GM12891 (cell line): Measurements from ENCODE around the gene PRKN.

Source experiments
- DNase-seq: peaks from one replicate; pipeline ENCODE4 v3.0.0; 2011; ENCODE audit warnings: low spot score; ENCODE audit not compliant: insufficient read length
- FAIRE-seq: peaks from 2 replicates; lab custom pipeline; 2011; peaks lifted over from hg19 to GRCh38; lab: Jason Lieb, UNC
- PAX5 ChIP-seq: IDR thresholded peaks from 2 replicates; pipeline ENCODE4 v1.6.1; 2011; ENCODE audit warnings: low read length, moderate library complexity, mild to moderate bottlenecking; ENCODE audit not compliant: insufficient read depth, severe bottlenecking
- POLR2A ChIP-seq: IDR thresholded peaks from 2 replicates; pipeline ENCODE4 v1.6.1; 2011; ENCODE audit warnings: low read depth, low read length, control low read depth
- POLR2AphosphoS5 ChIP-seq: IDR thresholded peaks from 2 replicates; pipeline ENCODE4 v1.6.1; 2011; ENCODE audit warnings: low read depth, low read length, control low read depth
- POU2F2 ChIP-seq: IDR thresholded peaks from 2 replicates; pipeline ENCODE4 v1.6.1; 2011; ENCODE audit warnings: low read depth, mild to moderate bottlenecking, control low read depth, low read length, moderate library complexity
- SPI1 ChIP-seq: IDR thresholded peaks from 2 replicates; pipeline ENCODE4 v1.6.1; 2011; ENCODE audit warnings: low read depth, low read length, control low read depth
- TAF1 ChIP-seq: IDR thresholded peaks from 2 replicates; pipeline ENCODE4 v1.6.1; 2011; ENCODE audit warnings: low read depth, low read length, control low read depth

The PRKN gene

DNA sequence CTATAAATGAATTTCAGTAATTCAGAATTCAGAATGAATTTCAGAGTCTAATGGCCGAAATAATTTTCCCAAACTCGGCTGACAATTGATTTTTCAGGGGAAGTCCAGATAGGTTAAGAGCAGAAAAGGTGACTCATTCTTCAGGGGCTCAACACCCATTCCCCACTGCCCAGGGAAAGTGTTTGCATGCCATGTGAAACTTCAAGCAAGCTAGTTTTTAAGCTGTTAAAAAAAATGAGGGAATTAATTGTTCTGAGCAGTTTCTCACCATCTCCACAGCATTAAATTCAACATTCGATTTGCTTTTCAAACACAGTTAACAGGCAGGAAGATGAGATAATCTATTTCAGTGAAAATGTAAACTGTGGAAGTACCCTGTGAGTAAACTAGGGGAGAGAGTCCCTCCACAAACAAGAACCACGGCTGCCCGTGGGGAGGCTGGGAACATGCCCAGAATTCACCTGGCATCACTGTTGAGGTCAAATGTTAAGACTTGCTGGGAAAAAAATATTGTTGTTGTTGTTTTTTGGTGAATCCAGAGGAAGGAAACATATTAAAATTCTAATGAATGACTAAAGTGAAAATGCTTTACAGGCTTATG lies 803.0 kb downstream of the PRKN start:
- DNase-seq: no peak
- FAIRE-seq: no peak
- no peak for TF ChIP-seq POLR2A
- TF ChIP-seq PAX5: no peak
- no peak for TF ChIP-seq POU2F2
- TF ChIP-seq TAF1: no peak
- no peak for TF ChIP-seq POLR2AphosphoS5
- no peak for TF ChIP-seq SPI1

DNA sequence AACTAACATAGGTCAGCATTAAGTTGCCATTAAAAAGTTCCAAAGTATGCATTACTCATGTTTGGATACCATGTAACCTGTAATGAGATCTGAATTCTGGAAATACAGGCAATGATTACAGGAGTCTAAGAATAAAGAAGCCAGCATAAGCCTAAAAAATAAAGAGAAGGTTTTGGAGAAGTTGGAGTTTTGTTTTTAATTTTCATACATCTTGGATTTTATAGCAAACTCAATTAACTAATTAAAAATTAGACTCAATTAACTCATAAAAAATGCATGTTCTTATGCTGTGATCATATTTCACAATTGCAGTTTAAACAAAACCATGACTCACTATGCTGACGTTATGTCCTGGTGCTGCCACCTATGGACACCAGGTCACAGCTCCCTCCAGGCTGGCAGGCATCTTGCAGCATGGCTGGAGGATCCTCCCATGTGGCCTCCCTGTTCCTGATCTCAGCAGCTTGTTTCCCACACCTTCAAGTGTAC lies 804.9 kb downstream of the PRKN start:
- no peak for DNase-seq
- no peak for FAIRE-seq
- TF ChIP-seq POLR2AphosphoS5 (no peak), TAF1 (no peak), POLR2A (no peak), SPI1 (no peak), POU2F2 (no peak)

DNA sequence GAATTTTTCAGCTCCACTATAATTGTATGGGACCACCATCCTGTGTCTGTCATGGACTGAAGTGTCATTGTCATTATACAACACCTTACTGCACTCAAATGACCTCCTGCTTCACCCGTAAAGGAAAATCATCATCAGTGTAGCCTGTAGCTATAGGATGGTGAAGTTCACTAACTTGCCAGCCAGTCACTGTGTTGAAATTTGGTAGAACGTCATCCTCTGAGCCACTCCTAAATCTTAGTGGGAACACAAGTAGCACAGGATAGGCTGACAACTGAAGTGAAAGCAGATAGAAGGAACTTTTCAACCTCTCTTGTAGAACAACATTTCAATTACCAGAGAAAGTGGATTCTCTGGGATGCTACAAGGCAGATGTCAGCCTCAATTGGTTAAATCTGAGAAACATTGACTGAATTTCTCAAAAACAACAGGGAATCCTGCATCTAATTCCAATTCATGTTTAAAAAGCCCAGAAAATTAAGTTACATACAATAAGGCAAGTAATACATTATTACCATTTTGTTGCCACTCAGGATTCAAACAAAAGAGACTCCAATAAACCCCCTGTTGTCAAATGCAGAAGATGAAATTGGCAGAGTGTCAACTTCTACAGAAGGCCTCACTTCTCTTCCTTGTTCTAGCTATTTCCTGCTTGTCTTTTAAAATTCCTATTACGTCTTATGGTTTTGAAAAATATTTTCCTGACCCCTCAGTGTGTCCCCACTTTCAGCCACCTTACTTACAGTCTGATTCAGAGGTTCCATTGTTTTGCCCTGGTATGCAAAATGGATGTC lies 805.8 kb downstream of the PRKN start:
- TF ChIP-seq SPI1: no peak
- no peak for TF ChIP-seq TAF1
- no peak for TF ChIP-seq POLR2AphosphoS5
- no peak for TF ChIP-seq POLR2A
- TF ChIP-seq PAX5: no peak
- no peak for TF ChIP-seq POU2F2
- no peak for DNase-seq
- FAIRE-seq: no peak

DNA sequence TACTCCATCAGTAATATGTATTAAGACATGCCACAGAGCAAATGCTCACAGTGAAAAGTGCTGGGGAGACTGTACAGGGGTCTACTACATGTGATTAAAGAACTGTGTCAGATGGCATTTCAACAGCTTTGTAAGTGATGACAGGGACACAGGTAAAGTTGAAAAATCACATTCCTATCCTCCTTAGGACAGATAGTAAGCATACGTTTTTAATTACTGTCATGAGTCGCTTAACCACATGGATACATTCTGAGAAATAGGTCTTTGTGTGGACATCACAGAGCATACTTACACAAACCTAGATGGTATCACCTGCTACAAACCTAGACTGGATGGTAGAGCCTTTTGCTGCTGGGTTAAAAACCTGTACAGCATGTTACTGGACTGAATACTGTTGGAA lies 807.9 kb downstream of the PRKN start:
- FAIRE-seq: no peak
- TF ChIP-seq POLR2A: no peak
- no peak for TF ChIP-seq POLR2AphosphoS5
- no peak for TF ChIP-seq SPI1
- TF ChIP-seq PAX5: no peak
- no peak for TF ChIP-seq POU2F2
- TF ChIP-seq TAF1: no peak
- DNase-seq: no peak

DNA sequence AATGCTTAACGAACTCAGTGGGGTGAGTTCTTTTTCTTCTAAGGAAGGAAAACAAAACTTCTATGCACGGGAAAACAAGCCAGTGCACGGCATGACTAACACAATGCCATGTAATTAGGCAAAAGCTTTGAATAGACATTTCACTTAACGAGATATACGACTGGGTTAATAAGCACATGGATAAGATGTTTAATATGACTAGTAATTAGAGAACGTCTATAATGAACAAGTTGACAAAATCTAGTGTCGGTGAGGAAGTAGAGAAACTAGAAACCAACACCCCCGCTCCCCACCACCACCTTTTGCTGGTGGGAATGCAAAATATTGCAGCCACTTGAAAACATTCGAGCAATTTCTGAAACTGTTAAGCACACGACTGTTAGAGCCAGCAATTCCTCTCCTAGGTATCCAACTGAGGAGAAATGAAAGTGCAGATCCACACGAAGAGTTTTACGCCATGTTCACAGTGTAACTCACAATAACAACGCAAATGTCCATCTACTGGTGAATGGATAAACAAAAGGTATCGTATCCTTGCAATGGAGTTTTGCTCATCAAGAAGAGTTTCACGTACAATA lies 808.8 kb downstream of the PRKN start:
- TF ChIP-seq TAF1 (no peak), POU2F2 (no peak), PAX5 (no peak), SPI1 (no peak), POLR2AphosphoS5 (no peak)
- DNase-seq (no peak), FAIRE-seq (no peak)

DNA sequence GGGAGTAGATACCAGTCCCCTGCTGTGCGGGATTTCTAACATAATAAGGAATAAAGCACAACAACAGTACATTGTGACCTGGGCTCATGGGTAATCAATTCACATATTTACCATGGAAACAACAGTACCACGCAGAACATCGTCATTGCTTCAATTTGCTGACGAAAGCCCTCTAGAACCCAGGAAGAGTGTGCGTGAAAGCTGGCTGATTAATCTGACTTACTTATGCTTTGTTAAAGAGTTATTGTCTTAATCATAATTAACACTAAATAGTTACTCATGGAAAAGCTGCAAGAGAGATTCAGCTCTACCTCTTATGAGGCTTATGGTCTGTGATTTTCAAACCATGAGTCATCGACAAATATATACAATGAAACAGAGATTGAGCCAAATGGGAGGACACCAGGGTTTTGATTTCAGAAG lies 809.4 kb downstream of the PRKN start:
- FAIRE-seq (no peak), DNase-seq (no peak)
- no peak for TF ChIP-seq POLR2AphosphoS5
- no peak for TF ChIP-seq TAF1

DNA sequence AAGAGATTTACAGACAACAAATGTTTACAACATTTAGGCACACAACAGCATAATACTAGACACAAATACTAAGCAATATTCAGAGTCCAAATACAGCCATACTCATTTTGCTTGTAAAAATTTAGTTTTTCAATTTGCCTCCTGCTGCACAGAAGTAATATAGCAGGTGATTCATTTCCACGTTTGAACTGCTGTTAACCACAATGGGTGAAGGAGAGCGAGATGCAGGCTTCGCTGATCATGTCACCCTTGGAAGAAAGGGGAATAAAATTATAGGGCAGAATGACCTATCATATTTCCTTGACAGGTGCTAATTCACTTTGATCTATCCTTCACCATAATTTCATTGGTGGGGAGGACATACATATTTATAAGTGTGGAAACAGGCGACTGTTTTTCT lies 809.9 kb downstream of the PRKN start:
- TF ChIP-seq POLR2AphosphoS5 (no peak), POLR2A (no peak), POU2F2 (no peak)
- no peak for FAIRE-seq
- DNase-seq: no peak

DNA sequence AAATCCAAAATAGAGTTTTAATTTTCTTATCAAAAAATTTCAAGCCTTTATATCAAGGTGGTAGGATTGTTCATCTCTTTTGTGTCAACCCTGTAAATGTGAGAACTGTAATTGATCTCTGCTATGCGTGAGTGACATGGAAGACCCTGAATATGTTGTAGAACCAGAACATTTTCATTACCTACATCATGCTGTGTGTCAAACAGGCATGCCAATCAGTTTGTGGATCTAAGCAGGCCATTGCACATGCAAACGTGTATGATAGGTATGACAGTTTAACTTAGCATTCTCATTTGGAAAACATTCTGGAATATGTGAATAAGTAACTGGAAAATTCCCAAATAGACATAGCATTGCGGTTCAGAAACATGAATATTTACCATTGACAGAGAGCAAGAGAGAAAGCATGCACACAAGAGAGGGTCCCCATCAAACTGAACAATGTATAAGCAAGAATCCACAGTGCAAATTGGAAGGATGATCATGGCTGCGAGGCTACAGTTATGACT lies 812.1 kb downstream of the PRKN start:
- no peak for DNase-seq
- TF ChIP-seq POLR2AphosphoS5: no peak
- TF ChIP-seq PAX5: no peak
- no peak for TF ChIP-seq POU2F2
- no peak for TF ChIP-seq TAF1
- no peak for TF ChIP-seq POLR2A
- TF ChIP-seq SPI1: no peak
- FAIRE-seq: no peak

DNA sequence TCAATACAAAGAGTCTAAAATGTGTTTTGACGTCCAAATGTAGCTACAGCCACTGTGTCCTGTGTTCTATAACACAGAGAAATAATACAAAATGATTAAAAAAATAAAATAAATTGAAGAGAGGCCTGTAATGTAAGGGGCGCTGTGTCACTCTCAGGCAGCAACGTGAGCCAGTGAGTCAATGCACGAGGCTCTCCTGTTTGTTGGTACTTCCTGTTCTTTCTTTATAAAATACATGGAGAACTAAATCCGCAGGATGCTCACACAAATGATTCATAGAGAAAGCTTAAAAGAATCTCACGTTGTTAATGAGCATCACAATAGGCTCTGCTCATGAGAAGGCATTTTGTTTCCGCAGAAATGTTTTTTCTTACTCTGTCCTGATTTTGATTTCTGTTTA lies 818.7 kb downstream of the PRKN start:
- FAIRE-seq (no peak), DNase-seq (no peak)
- TF ChIP-seq POU2F2 (no peak), SPI1 (no peak), PAX5 (no peak), POLR2AphosphoS5 (no peak), POLR2A (no peak), TAF1 (no peak)
